ENCODE measurements around the gene MAP7D3. TPM values are rescaled to one million over a fixed set of nuclear protein-coding genes. Genes with fewer than 3 reads are reported as not detected.

Gene MAP7D3
- polyA plus RNA-seq, 1 experiment = 15.7 TPM

GRCh38 chrX:136186023-136186413 lies 65.2 kb downstream of the MAP7D3 start:
- ChIA-PET CTCF (interaction anchor here (1.3 kb wide), 1 partner anchor 16 kb away, joined by 4 read pairs; no protein-coding TSS in a partner anchor), POLR2A (interaction anchor here (0.9 kb wide), 1 partner anchor 11 kb away, joined by 3 read pairs; no protein-coding TSS in a partner anchor)
- Histone ChIP-seq H3K4me3 (ENCODE audit: low read depth, low read length) (no peak overlapping the region), H3K36me3 (ENCODE audit: control insufficient read depth, insufficient read depth, low read length) (no peaks in the 10 kb centered on the region), H3K27me3 (ENCODE audit: control insufficient read depth, insufficient read depth, low read length) (no peaks in the 10 kb centered on the region)
- no peak for DNase-seq (ENCODE audit: low read depth)
- TF ChIP-seq CTCF (IDR thresholded peaks at IDR 0.05; ENCODE audit: insufficient read depth, low read depth, low read length) = no peak

- POLR2A ChIA-PET = interaction anchor here (0.9 to 1.0 kb wide), 2 partner anchors 9 to 11 kb away, joined by 3 to 5 read pairs; no protein-coding TSS in a partner anchor
Observed at GRCh38 chrX:136185401-136186022, 65.7 kb downstream of the MAP7D3 start.

GRCh38 chrX:136183917-136184316 lies 67.3 kb downstream of the MAP7D3 start:
- CTCF ChIA-PET = interaction anchor here (1.5 kb wide), 1 partner anchor 199 kb away, joined by 3 read pairs; the partner anchor contains the start of gene SLC9A6

More at GRCh38 chrX:136185401-136186022, 65.7 kb downstream of the MAP7D3 start:
- H3K4me3 ChIP-seq (ENCODE audit: low read depth, low read length) = no peak overlapping the region
- DNase-seq (ENCODE audit: low read depth) = no peak
- H3K27me3 ChIP-seq (ENCODE audit: control insufficient read depth, insufficient read depth, low read length) = no peaks in the 10 kb centered on the region
- TF ChIP-seq CTCF (IDR thresholded peaks at IDR 0.05; ENCODE audit: insufficient read depth, low read depth, low read length) = no peak
- CTCF ChIA-PET = interaction anchor here (1.3 kb wide), 1 partner anchor 17 kb away, joined by 4 read pairs; no protein-coding TSS in a partner anchor
- no peaks in the 10 kb centered on the region for H3K36me3 ChIP-seq (ENCODE audit: control insufficient read depth, insufficient read depth, low read length)

GRCh38 chrX:136183172-136183571 lies 68.0 kb downstream of the MAP7D3 start:
- TF ChIP-seq CTCF (IDR thresholded peaks at IDR 0.05; ENCODE audit: insufficient read depth, low read depth, low read length) = no peak
- DNase-seq (ENCODE audit: low read depth) = no peak
- H3K27me3 ChIP-seq (ENCODE audit: control insufficient read depth, insufficient read depth, low read length) = no peaks in the 10 kb centered on the region
- no peaks in the 10 kb centered on the region for H3K36me3 ChIP-seq (ENCODE audit: control insufficient read depth, insufficient read depth, low read length)
- ChIA-PET POLR2A (interaction anchor here (0.6 kb wide), 1 partner anchor 15 kb away, joined by 4 read pairs; no protein-coding TSS in a partner anchor), CTCF (interaction anchor here (1.5 kb wide), 1 partner anchor 198 kb away, joined by 3 read pairs; the partner anchor contains the start of gene SLC9A6)
- H3K4me3 ChIP-seq (ENCODE audit: low read depth, low read length) = no peak overlapping the region

More at GRCh38 chrX:136183917-136184316, 67.3 kb downstream of the MAP7D3 start:
- no peak for DNase-seq (ENCODE audit: low read depth)
- POLR2A ChIA-PET = no interaction called here
- no peak for TF ChIP-seq CTCF (IDR thresholded peaks at IDR 0.05; ENCODE audit: insufficient read depth, low read depth, low read length)
- no peak overlapping the region for H3K4me3 ChIP-seq (ENCODE audit: low read depth, low read length)
- no peaks in the 10 kb centered on the region for H3K27me3 ChIP-seq (ENCODE audit: control insufficient read depth, insufficient read depth, low read length)
- H3K36me3 ChIP-seq (ENCODE audit: control insufficient read depth, insufficient read depth, low read length) = no peaks in the 10 kb centered on the region

GRCh38 chrX:136182414-136182813 lies 68.8 kb downstream of the MAP7D3 start:
- CTCF ChIA-PET = interaction anchor here (1.5 kb wide), 1 partner anchor 197 kb away, joined by 3 read pairs; the partner anchor contains the start of gene SLC9A6
- Histone ChIP-seq H3K36me3 (ENCODE audit: control insufficient read depth, insufficient read depth, low read length) (no peaks in the 10 kb centered on the region), H3K4me3 (ENCODE audit: low read depth, low read length) (no peak overlapping the region), H3K27me3 (ENCODE audit: control insufficient read depth, insufficient read depth, low read length) (no peaks in the 10 kb centered on the region)
- TF ChIP-seq CTCF (IDR thresholded peaks at IDR 0.05; ENCODE audit: insufficient read depth, low read depth, low read length) = no peak
- POLR2A ChIA-PET = no interaction called here
- DNase-seq (ENCODE audit: low read depth) = no peak
